Body of pancreas (tissue), 4 donors: Measurements from ENCODE around the gene GNLY. TPM values are rescaled to one million over a fixed set of nuclear protein-coding genes. Genes with fewer than 3 reads are reported as not detected.

Experiments used
- ATAC-seq: fragments of 150-250 bp; one replicate; pipeline ENCODE4 v1.9.1; 2016
- DNase-seq, 4 donors: peaks; one replicate each; pipeline ENCODE4 v3.0.0-alpha.2; 2019
- H3K27ac ChIP-seq, 4 donors: fragments of 200-600 bp; sonication (generic); 1 replicate in 3 of 4; 2 replicates in 1 of 4; pipeline versions ENCODE4 v1.5.1 to v1.6.1; 2016 to 2019; ENCODE audit warnings: mild to moderate bottlenecking in 1 of 4, mixed read lengths in 1 of 4, moderate library complexity in 1 of 4
- H3K27me3 ChIP-seq, 2 donors: fragments of 200-600 bp; sonication (generic); one replicate each; pipeline ENCODE4 v1.6.0; 2016; ENCODE audit warnings: mild to moderate bottlenecking in 1 of 2
- H3K36me3 ChIP-seq, 2 donors: fragments of 200-600 bp; sonication (generic); replicated peaks in 1 of 2; 2 replicates each; pipeline ENCODE4 v1.5.1; 2016; ENCODE audit warnings: low read depth in 2 of 2; ENCODE audit not compliant: insufficient read depth in 1 of 2
- H3K4me1 ChIP-seq: fragments of 200-600 bp; sonication (generic); one replicate; pipeline ENCODE4 v1.6.0; 2016
- H3K4me3 ChIP-seq, 2 donors: fragments of 200-600 bp; sonication (generic); 1 replicate in 1 of 2; 2 replicates in 1 of 2; pipeline ENCODE4 v1.5.1; 2016 to 2019
- H3K9me3 ChIP-seq, 3 donors: fragments of 200-600 bp; sonication (generic); 1 replicate in 2 of 3; 2 replicates in 1 of 3; pipeline ENCODE4 v1.5.1; 2016
- CTCF ChIP-seq, 7 experiments: fragments of 450-650 bp in 4 of 7; fragments of 200-600 bp in 3 of 7; sonication (generic) in 3 of 7; IDR thresholded peaks; one replicate each; pipeline ENCODE4 v1.5.1; 2016 to 2019; ENCODE audit warnings: antibody characterized with exemption in 7 of 7
- POLR2A ChIP-seq, 3 donors: fragments of 450-650 bp; IDR thresholded peaks; one replicate each; pipeline ENCODE4 v1.6.1; 2016; ENCODE audit warnings: antibody characterized with exemption in 3 of 3, mild to moderate bottlenecking in 2 of 3
- WGBS, 2 donors: methylation state at CpG; one replicate each; pipeline ENCODE4 v1.1.5; 2017; 5-methylcytosine and 5-hydroxymethylcytosine counted together
- intact Hi-C: fragments of 100-400 bp; cut with DNase I; formaldehyde crosslinking; loops from one replicate; pipeline ENCODE4 v1.15.1; 2023
- total RNA-seq, 2 donors: library from RNA; depleted of rRNA; stranded (reverse); fragments of >200 nt; gene quantifications; one replicate each; pipeline ENCODE4 v1.1.0, GENCODE V29; 2016

Gene GNLY
- total RNA-seq, 2 donors from 2014 or later = 5.6 TPM; not detected in 1

- Histone ChIP-seq H3K36me3 (peaks cover 19 to 52% of the 10 kb centered on the region in 2 donors), H3K9me3 (no peaks in the 10 kb centered on the region), H3K27ac (no peak overlapping the region), H3K4me1 (peaks cover 8% of the 10 kb centered on the region), H3K4me3 (no peak overlapping the region), H3K27me3 (no peaks in the 10 kb centered on the region)
- no peak for ATAC-seq
- no peak for DNase-seq
- WGBS, 2 donors = 64 to 83% methylated on average over 2 of the region's 2 CpGs
- TF ChIP-seq CTCF (IDR thresholded peaks at IDR 0.05) (peak in 5 of 7 experiments; percentile 8 to 17 (median 9)), POLR2A (IDR thresholded peaks at IDR 0.05) (no peak)
- intact Hi-C loops = no loop called here
These were observed 45.5 kb upstream of the GNLY start for GRCh38 chr2:85648619-85649018.

- no peak overlapping the region for H3K4me3 ChIP-seq
- WGBS, 2 donors = 83 to 93% methylated on average over 9 of the region's 9 CpGs
- TF ChIP-seq POLR2A (IDR thresholded peaks at IDR 0.05) = no peak
- TF ChIP-seq CTCF (IDR thresholded peaks at IDR 0.05) = no peak
- H3K27ac ChIP-seq = no peak overlapping the region
- peaks cover 19 to 46% of the 10 kb centered on the region in 2 donors for H3K36me3 ChIP-seq
- no peaks in the 10 kb centered on the region for H3K9me3 ChIP-seq
- peaks cover 8% of the 10 kb centered on the region for H3K4me1 ChIP-seq
- no peaks in the 10 kb centered on the region for H3K27me3 ChIP-seq
- DNase-seq (no peak), ATAC-seq (no peak)
- intact Hi-C loops = no loop called here
These were observed 44.7 kb upstream of the GNLY start for GRCh38 chr2:85649201-85650190.

- peaks cover 19 to 39% of the 10 kb centered on the region in 2 donors for H3K36me3 ChIP-seq
- TF ChIP-seq POLR2A (IDR thresholded peaks at IDR 0.05) = no peak
- TF ChIP-seq CTCF (IDR thresholded peaks at IDR 0.05) = no peak
- intact Hi-C loops = no loop called here
- WGBS, 2 donors = 95 to 100% methylated on average over 3 to 4 of the region's 4 CpGs
- no peak overlapping the region for H3K4me3 ChIP-seq
- ATAC-seq = no peak
- peaks cover 8% of the 10 kb centered on the region for H3K4me1 ChIP-seq
- H3K9me3 ChIP-seq = no peaks in the 10 kb centered on the region
- no peaks in the 10 kb centered on the region for H3K27me3 ChIP-seq
- peak overlapping the region in 3 of 4 donors; percentile 21 to 55 (median 33) for H3K27ac ChIP-seq
- no peak for DNase-seq
These were observed 43.7 kb upstream of the GNLY start for GRCh38 chr2:85650456-85650855.

GRCh38 chr2:85651097-85651496, 43.1 kb upstream of the GNLY start:
- H3K4me3 ChIP-seq = no peak overlapping the region
- H3K27me3 ChIP-seq = no peaks in the 10 kb centered on the region
- peaks cover 19 to 34% of the 10 kb centered on the region in 2 donors for H3K36me3 ChIP-seq
- no peaks in the 10 kb centered on the region for H3K9me3 ChIP-seq
- H3K4me1 ChIP-seq = peaks cover 8% of the 10 kb centered on the region
- TF ChIP-seq POLR2A (IDR thresholded peaks at IDR 0.05) (no peak), CTCF (IDR thresholded peaks at IDR 0.05) (no peak)
- WGBS, 2 donors = 48 to 49% methylated on average over 3 of the region's 3 CpGs
- peak overlapping the region in 3 of 4 donors; percentile 21 to 55 (median 36) for H3K27ac ChIP-seq
- ATAC-seq (peak; percentile 62), DNase-seq (no peak)
- intact Hi-C loops = no loop called here
